Transverse colon (tissue), 4 donors: ENCODE results near the gene FKTN. TPM values are rescaled to one million over a fixed set of nuclear protein-coding genes. Genes with fewer than 3 reads are reported as not detected.

Source experiments
- DNase-seq: peaks from one replicate; pipeline ENCODE4 v3.0.0-alpha.2; 2019
- H3K27ac ChIP-seq, 4 donors: fragments of 200-600 bp; sonication (generic); 2 replicates each; pipeline ENCODE4 v1.5.1; 2016 to 2018; ENCODE audit warnings: inconsistent platforms in 4 of 4
- H3K27me3 ChIP-seq: fragments of 200-600 bp; sonication (generic); 2 replicates; pipeline ENCODE4 v1.5.1; 2017; ENCODE audit warnings: inconsistent platforms
- H3K36me3 ChIP-seq, 4 donors: fragments of 200-600 bp; sonication (generic); 2 replicates each; pipeline ENCODE4 v1.5.1; 2017 to 2019; ENCODE audit warnings: inconsistent platforms in 4 of 4
- H3K4me1 ChIP-seq, 4 donors: fragments of 200-600 bp; sonication (generic); 2 replicates each; pipeline ENCODE4 v1.5.1; 2017 to 2020; ENCODE audit warnings: inconsistent platforms in 4 of 4
- H3K4me3 ChIP-seq, 4 donors: fragments of 200-600 bp; sonication (generic); 1 replicate in 1 of 4; 2 replicates in 3 of 4; pipeline versions ENCODE4 v1.5.1 to v1.6.1; 2017 to 2019; ENCODE audit warnings: inconsistent platforms in 4 of 4
- H3K9me3 ChIP-seq, 2 donors: fragments of 200-600 bp; sonication (generic); 2 replicates each; pipeline ENCODE4 v1.5.1; 2017 to 2019; ENCODE audit warnings: inconsistent platforms in 2 of 2
- CTCF ChIP-seq, 5 experiments: fragments of 200-600 bp in 3 of 5; fragments of 450-650 bp in 2 of 5; sonication (generic) in 3 of 5; IDR thresholded peaks; 1 replicate in 2 of 5; 2 replicates in 3 of 5; pipeline ENCODE4 v1.5.1; 2016 to 2017; ENCODE audit warnings: antibody characterized with exemption in 5 of 5, inconsistent platforms in 3 of 5, mild to moderate bottlenecking in 2 of 5, moderate library complexity in 1 of 5
- EP300 ChIP-seq: sonication (generic); formaldehyde crosslinking; IDR thresholded peaks from one replicate; pipeline ENCODE4 v1.6.1; 2017; ENCODE audit warnings: antibody characterized with exemption, low read depth
- POLR2A ChIP-seq: fragments of 450-650 bp; IDR thresholded peaks from one replicate; pipeline ENCODE4 v1.6.1; 2016; ENCODE audit warnings: antibody characterized with exemption, mild to moderate bottlenecking, moderate library complexity
- POLR2AphosphoS5 ChIP-seq, 3 donors: sonication (generic); formaldehyde crosslinking; IDR thresholded peaks; one replicate each; pipeline ENCODE4 v1.6.1; 2016; ENCODE audit warnings: antibody characterized with exemption in 3 of 3
- WGBS, 2 donors: methylation state at CpG; one replicate each; pipeline ENCODE4 v1.1.5; 2018; ENCODE audit warnings: low coverage in 1 of 2; 5-methylcytosine and 5-hydroxymethylcytosine counted together
- in situ Hi-C, 4 donors: fragments of 200-750 bp; cut with MboI; loops; one replicate each; pipeline versions ENCODE4 v1.15.0 to v1.15.1; 2017; ENCODE audit warnings: low sequenced_read_pairs in 3 of 4, low pct_ligation_motif_present in 1 of 4, low pct_unique_long_range_greater_than_20kb in 1 of 4
- intact Hi-C: fragments of 100-400 bp; cut with DNase I; formaldehyde crosslinking; loops from one replicate; pipeline ENCODE4 v1.15.1; 2023; ENCODE audit warnings: low total_unique reads
- total RNA-seq, 4 donors: library from RNA; depleted of rRNA; stranded (reverse); fragments of >200 nt; gene quantifications; one replicate each; pipeline ENCODE4 v1.1.0, GENCODE V29; 2016

Gene FKTN
- total RNA-seq, 4 donors from 2014 or later, result 6.7 to 15.1 (median 14.5) TPM

- H3K36me3 ChIP-seq, result peaks cover 0 to 4% (median 0%) of the 10 kb centered on the region in 4 donors
- no peak overlapping the region for H3K27ac ChIP-seq
- TF ChIP-seq POLR2AphosphoS5 (IDR thresholded peaks at IDR 0.05), result no peak
- TF ChIP-seq POLR2A, result no peak
- TF ChIP-seq CTCF (IDR thresholded peaks at IDR 0.05), result no peak
- TF ChIP-seq EP300, result no peak
- no peak overlapping the region for H3K4me3 ChIP-seq
- no peaks in the 10 kb centered on the region for H3K9me3 ChIP-seq
- intact Hi-C loops, result no loop called here
- 83 to 90% methylated on average over 2 of the region's 2 CpGs for whole genome bisulfite sequencing, 2 donors
- in situ Hi-C loops, result loop anchor here in 1 of 4 donors (25.0 kb wide), 2 partner anchors 91 to 266 kb away; no protein-coding TSS in a partner anchor
- no peaks in the 10 kb centered on the region for H3K27me3 ChIP-seq
- no peaks in the 10 kb centered on the region for H3K4me1 ChIP-seq
- no peak for DNase-seq
These were observed 63.1 kb downstream of the FKTN start for GRCh38 chr9:105621001-105621400.

GRCh38 chr9:105625088-105625487, 67.2 kb downstream of the FKTN start:
- no peaks in the 10 kb centered on the region for H3K9me3 ChIP-seq
- no peak overlapping the region for H3K27ac ChIP-seq
- H3K36me3 ChIP-seq, result peaks cover 0 to 4% (median 0%) of the 10 kb centered on the region in 4 donors
- intact Hi-C loops (no loop called here), in situ Hi-C loops (no loop called here)
- no peaks in the 10 kb centered on the region for H3K27me3 ChIP-seq
- TF ChIP-seq EP300 (no peak), POLR2AphosphoS5 (IDR thresholded peaks at IDR 0.05) (no peak), POLR2A (no peak), CTCF (IDR thresholded peaks at IDR 0.05) (no peak)
- 79 to 83% methylated on average over 1 of the region's 1 CpG for WGBS, 2 donors
- DNase-seq, result no peak
- H3K4me3 ChIP-seq, result no peak overlapping the region
- no peaks in the 10 kb centered on the region for H3K4me1 ChIP-seq

- H3K27ac ChIP-seq, result no peak overlapping the region
- no peaks in the 10 kb centered on the region for H3K9me3 ChIP-seq
- H3K4me1 ChIP-seq, result peaks cover 0 to 4% (median 0%) of the 10 kb centered on the region in 4 donors
- in situ Hi-C loops, result no loop called here
- no peak for TF ChIP-seq POLR2A
- TF ChIP-seq POLR2AphosphoS5 (IDR thresholded peaks at IDR 0.05), result no peak
- TF ChIP-seq EP300, result no peak
- TF ChIP-seq CTCF (IDR thresholded peaks at IDR 0.05), result no peak
- intact Hi-C loops, result no loop called here
- peaks cover 0 to 11% (median 2%) of the 10 kb centered on the region in 4 donors for H3K36me3 ChIP-seq
- no peak overlapping the region for H3K4me3 ChIP-seq
- 45 to 54% methylated on average over 1 of the region's 1 CpG for WGBS, 2 donors
- H3K27me3 ChIP-seq, result no peaks in the 10 kb centered on the region
- DNase-seq, result no peak
These were observed 74.9 kb downstream of the FKTN start for GRCh38 chr9:105632807-105633206.

- no peak for DNase-seq
- no peak for TF ChIP-seq CTCF (IDR thresholded peaks at IDR 0.05)
- no peak for TF ChIP-seq POLR2A
- TF ChIP-seq EP300, result no peak
- no peak for TF ChIP-seq POLR2AphosphoS5 (IDR thresholded peaks at IDR 0.05)
- in situ Hi-C loops (no loop called here), intact Hi-C loops (no loop called here)
- H3K27ac ChIP-seq, result no peak overlapping the region
- 74 to 76% methylated on average over 3 of the region's 3 CpGs for WGBS, 2 donors
- peaks cover 0 to 4% (median 0%) of the 10 kb centered on the region in 4 donors for H3K4me1 ChIP-seq
- no peaks in the 10 kb centered on the region for H3K27me3 ChIP-seq
- H3K4me3 ChIP-seq, result no peak overlapping the region
- H3K36me3 ChIP-seq, result peaks cover 0 to 11% (median 2%) of the 10 kb centered on the region in 4 donors
- H3K9me3 ChIP-seq, result no peaks in the 10 kb centered on the region
These were observed 75.5 kb downstream of the FKTN start for GRCh38 chr9:105633411-105633810.
